H7 (cell line): ENCODE measurements around the gene PFN4. TPM values are rescaled to one million over a fixed set of nuclear protein-coding genes. Genes with fewer than 3 reads are reported as not detected.

Experiments used
- DNase-seq: peaks from one replicate; pipeline ENCODE4 v3.0.0; 2012
- H3K27me3 ChIP-seq: 2 replicates; pipeline ENCODE4 v1.6.0; 2011; ENCODE audit warnings: mild to moderate bottlenecking, low read length; ENCODE audit not compliant: control insufficient read depth, insufficient read depth
- H3K36me3 ChIP-seq: replicated peaks from 2 replicates; pipeline ENCODE4 v1.5.1; 2011; ENCODE audit warnings: low read length; ENCODE audit not compliant: control insufficient read depth, insufficient read depth
- H3K4me3 ChIP-seq: 2 replicates; pipeline ENCODE4 v1.5.1; 2011; ENCODE audit warnings: low read depth, mild to moderate bottlenecking, control low read depth, low read length, moderate library complexity; ENCODE audit not compliant: insufficient read depth
- total RNA-seq: library from RNA; depleted of rRNA; stranded (reverse); fragments of >200 nt; shearing (Covaris generic); gene quantifications from 2 replicates; pipeline ENCODE4 v1.2.3, GENCODE V29; 2014; rRNA removed

Gene PFN4
- total RNA-seq, 1 experiment from 2014 or later: not detected

DNA sequence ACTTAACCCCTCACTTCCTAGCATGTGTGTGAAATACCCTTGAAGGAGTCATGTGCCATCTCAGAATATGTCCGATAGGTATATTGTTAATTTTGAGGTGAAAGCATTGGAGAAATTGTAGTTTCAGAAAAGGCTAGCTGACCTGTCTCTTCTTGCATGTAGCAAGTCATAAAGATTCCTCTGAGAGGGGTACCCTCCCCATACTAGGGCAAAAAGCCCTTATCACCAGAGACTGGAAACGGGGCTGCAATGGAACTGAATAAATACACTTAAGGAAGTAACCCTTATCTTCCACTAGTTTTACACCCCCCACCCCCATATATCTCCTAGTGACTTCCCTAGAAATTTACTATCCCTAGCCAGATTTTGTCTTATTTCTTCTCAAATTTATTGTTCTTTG lies 45.3 kb downstream of the PFN4 start:
- Histone ChIP-seq H3K27me3 (no peaks in the 10 kb centered on the region), H3K4me3 (peak overlapping the region; percentile 79; the same call in 1 of the 2 replicates), H3K36me3 (peaks cover 17% of the 10 kb centered on the region)
- no peak for DNase-seq

DNA sequence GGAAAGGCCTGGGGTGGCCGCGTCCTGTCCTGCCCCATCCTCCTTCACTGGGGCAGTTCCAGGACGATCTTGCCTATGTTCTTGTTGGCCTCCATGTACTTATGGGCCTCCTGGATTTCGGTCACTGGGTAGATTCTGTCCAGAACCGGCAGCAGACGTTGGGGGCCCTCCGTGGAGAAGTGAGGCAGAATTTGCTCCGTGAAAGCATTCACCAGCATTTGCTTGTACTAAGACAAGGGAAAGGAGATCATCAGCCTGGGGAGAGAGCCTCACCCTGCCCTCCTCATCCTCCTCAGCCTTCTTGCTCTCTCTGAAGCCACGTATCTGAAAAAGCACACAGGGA lies 45.6 kb downstream of the PFN4 start:
- Histone ChIP-seq H3K36me3 (peaks cover 15% of the 10 kb centered on the region), H3K4me3 (peak overlapping the region; percentile 79), H3K27me3 (no peaks in the 10 kb centered on the region)
- DNase-seq: no peak

DNA sequence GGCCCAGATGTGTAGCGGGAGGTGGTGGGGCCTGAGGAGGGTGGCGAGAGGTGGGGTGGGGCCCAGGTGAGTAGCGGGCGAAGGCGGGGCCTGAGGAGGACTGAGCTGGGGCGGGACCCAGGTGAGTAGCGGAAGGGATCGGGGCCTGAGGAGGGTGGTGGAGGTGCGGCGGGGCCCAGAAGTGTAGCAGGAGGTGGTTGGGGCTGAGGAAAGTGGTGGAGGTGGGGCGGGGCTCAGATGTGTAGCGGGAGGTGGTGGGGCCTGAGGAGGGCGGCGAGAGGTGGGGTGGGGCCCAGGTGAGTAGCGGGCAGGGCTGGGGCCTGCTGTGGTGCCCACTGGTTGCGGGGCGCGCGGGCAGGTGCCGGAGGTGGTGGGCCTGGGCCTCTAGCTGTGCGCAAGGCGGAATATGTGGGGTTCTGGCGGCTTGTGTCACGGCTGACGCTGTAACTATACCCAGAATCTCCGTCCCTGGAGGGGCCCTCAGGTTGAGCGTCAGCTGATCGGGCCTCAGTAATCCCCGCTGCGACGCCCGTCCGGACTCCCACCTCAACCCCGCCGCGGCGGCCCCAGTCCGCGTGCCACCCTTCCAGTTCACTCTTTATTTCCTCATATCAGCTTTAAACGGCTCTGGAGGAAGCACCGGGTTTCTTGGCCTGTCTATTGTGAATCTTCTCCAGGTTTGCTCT lies 46.1 kb downstream of the PFN4 start:
- peaks cover 10% of the 10 kb centered on the region for H3K36me3 ChIP-seq
- peak overlapping the region; percentile 79 for H3K4me3 ChIP-seq
- no peak for DNase-seq

DNA sequence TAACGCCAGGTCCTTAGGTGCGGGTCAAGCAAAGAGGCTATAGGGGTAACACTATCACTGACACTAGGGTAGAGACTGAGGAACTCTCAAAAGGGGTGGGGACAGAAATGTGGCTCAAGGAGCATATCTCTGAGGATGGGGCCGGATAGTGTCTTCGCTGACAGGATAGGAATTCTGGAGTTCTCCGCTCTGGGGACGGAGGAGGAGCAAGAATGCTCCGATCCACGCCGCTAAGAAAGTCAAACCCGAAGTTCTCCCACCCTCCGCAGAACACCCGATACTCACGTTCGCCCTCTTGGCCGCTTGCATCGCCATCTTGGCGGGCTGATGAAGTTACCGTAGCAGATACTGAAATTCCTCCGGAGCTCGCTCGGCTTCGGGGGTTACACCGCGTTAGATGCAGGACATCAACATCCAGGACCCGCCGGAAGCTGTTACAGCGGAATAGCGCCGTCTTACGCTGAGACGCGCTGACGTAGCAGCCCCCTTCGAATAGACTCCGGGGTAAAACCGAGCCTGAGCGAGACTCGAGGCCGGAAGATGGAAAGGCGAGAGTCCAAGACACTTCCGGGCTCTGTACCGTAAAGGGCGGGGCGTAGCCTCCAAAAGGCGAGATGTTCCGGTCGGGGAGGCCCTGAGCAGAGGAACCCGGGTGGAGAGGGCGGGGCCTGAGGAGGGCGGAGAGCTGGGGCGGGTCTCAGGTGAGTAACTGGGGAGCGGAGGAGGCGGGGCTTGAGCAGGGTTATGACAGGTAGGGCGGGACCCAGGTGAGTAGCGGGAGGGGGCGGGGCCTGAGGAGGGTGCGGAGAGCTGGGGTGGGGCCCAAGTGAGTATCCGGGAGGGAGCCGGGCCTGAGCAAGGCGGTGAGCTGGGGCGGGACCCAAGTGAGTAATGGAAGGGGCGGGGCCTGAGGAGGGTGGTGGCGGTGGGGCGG lies 47.0 kb downstream of the PFN4 start, which contains the start of gene SF3B6:
SF3B6 (minus strand) TSS at position 412 of the 934 bp plus-strand sequence; CDS start at position 315, 97 bp downstream.
- Histone ChIP-seq H3K4me3 (peak within 1 kb of the TSS; percentile 79), H3K27me3 (no peaks in the 10 kb centered on the region), H3K36me3 (peaks cover 9% of the 10 kb centered on the region)
- DNase-seq: peak; percentile 97

More for the DNA sequence above, 46.1 kb downstream of the PFN4 start:
- H3K27me3 ChIP-seq: no peaks in the 10 kb centered on the region

DNA sequence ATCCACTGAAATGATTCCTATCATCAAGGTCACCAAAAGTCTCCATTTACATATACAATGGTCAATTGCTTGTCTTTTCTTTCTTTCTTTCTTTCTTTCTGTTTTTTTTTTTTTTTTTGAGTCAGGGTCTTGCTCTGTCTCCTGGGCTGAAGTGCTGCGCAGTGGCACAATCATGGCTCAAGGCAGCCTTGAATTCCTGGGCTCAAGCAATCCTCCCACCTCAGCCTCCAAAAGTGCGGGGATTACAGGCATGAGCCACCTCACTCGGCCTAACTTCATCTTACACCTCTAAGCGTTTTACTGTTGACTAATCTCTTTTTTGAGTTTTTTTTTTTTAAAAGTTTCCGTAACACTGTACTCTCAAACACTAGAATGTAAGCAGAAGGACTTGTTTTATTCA lies 47.9 kb downstream of the PFN4 start:
- Histone ChIP-seq H3K27me3 (no peaks in the 10 kb centered on the region), H3K4me3 (peak overlapping the region; percentile 77)
- no peak for DNase-seq

DNA sequence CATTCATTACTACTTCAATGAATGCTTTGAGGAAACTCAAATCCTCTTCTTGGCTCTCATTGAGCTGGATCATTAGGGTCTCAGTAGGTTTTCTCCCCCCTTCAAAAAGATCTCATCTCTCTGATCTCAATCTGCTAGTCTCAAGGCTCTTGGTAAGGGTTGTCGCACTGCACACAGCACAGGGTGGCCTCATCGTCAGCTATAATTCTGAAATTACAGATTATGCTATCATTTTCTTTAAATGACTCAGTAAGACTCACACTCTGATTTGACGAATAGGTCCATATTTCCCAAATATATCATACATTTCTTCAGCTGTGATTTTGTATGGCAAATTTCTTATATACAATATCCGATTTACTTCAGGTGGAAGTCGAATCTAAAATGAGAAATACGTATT lies 49.3 kb downstream of the PFN4 start:
- DNase-seq: no peak
- Histone ChIP-seq H3K27me3 (no peaks in the 10 kb centered on the region), H3K4me3 (no peak overlapping the region), H3K36me3 (peaks cover 12% of the 10 kb centered on the region)

More for the DNA sequence above, 47.9 kb downstream of the PFN4 start:
- H3K36me3 ChIP-seq: peaks cover 6% of the 10 kb centered on the region

DNA sequence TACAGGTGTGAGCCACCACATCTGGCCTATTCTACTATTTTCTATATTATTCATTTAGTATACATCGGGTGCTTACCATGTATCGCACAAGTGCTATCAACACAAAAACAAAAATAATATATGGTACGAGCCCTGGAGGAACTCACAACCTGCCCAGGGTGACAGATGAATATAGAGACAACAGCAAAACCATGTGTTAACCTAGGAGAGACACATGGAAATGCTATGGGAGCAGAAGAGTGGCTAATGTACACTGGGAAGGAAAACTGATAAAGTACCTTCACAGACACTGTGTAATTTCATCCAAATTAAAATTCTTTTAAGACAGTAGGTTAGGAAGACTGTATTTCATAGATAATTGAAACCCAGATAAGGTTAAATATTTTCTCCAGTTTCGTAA lies 50.9 kb downstream of the PFN4 start:
- H3K4me3 ChIP-seq: no peak overlapping the region
- DNase-seq: no peak
- peaks cover 16% of the 10 kb centered on the region for H3K36me3 ChIP-seq
- H3K27me3 ChIP-seq: no peaks in the 10 kb centered on the region

DNA sequence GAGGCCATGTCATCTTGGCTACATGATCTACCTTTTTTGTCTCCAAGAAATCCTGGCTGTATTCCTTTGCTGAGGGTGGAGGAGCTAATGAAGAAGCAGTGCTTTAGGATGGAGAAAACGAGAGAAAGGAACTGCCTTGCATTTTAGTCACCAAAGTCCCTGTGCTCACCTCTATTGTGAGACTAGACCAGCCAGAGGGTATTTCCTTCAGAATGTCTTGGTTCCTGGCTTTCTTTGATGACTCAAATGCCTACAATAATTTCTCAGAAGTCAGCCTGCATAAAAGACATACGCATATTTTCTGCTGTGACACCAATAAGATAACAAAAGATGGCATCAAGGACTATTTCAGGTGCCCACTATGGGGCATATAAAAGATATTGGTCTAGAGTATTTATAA lies 57.8 kb downstream of the PFN4 start:
- H3K4me3 ChIP-seq: no peak overlapping the region
- H3K36me3 ChIP-seq: peaks cover 23% of the 10 kb centered on the region
- no peak for DNase-seq
- H3K27me3 ChIP-seq: no peaks in the 10 kb centered on the region

Other genes with a start within 250 kb of the PFN4 start
- 9.5 and 11.4 TPM in 2 replicates for gene ATAD2B, start 196.2 kb downstream of the PFN4 start, total RNA-seq
- gene UBXN2A, start 182.9 kb downstream of the PFN4 start, total RNA-seq: 16.6 and 18.8 TPM in 2 replicates
- gene MFSD2B, start 113.2 kb downstream of the PFN4 start, total RNA-seq: 0.11 and 0.21 TPM in 2 replicates
- gene WDCP, start 75.9 kb downstream of the PFN4 start, total RNA-seq: 21.8 and 22.8 TPM in 2 replicates
- gene FKBP1B, start 73.6 kb downstream of the PFN4 start, total RNA-seq: 40.5 and 43.5 TPM in 2 replicates
- 125 and 181 TPM in 2 replicates for gene SF3B6, start 47.0 kb downstream of the PFN4 start, total RNA-seq
- 21.1 and 34.1 TPM in 2 replicates for gene TP53I3, start 38.5 kb downstream of the PFN4 start, total RNA-seq
- 3.0 and 3.2 TPM in 2 replicates for gene FAM228B, start 135 bp upstream of the PFN4 start, total RNA-seq
- gene FAM228A, start 51.7 kb upstream of the PFN4 start, total RNA-seq: 0.14 and 0.18 TPM in 2 replicates
- 10.3 and 14.4 TPM in 2 replicates for gene ITSN2, start 237.2 kb upstream of the PFN4 start, total RNA-seq